HCT116 (cell line): ENCODE measurements around the gene CSGALNACT2. TPM values are rescaled to one million over a fixed set of nuclear protein-coding genes. Genes with fewer than 3 reads are reported as not detected.

Experiments
- ATAC-seq: fragments of 200-7000 bp; cut with Tn5 transposase; 2 replicates; pipeline ENCODE4 v1.9.1; 2020; ENCODE audit warnings: mild to moderate bottlenecking, moderate library complexity
- BruUV-seq: library from RNA; stranded (reverse); fragments of 400-500 nt; replicated peaks from 2 replicates; lab custom pipeline; 2021; lab: Mats Ljungman, UMichigan
- CTCF ChIA-PET: fragments of 300-600 bp; sonication (Branson Sonifier 250); formaldehyde crosslinking; loops from one replicate; lab custom pipeline; 2021; ENCODE audit warnings: antibody characterized with exemption; lab: Charles Lee
- POLR2A ChIA-PET: fragments of 300-600, 350-600 bp; sonication (Branson Sonifier 250); formaldehyde crosslinking; loops from one replicate; lab custom pipeline; 2021; ENCODE audit warnings: antibody characterized with exemption; lab: Charles Lee
- RAD21 ChIA-PET, 2 experiments: fragments of 300-600 bp; sonication (Branson Sonifier 250); formaldehyde crosslinking; loops; one replicate each; lab custom pipeline; 2023; ENCODE audit warnings: low total read pairs in 2 of 2; ENCODE audit not compliant: uncharacterized antibody in 2 of 2, unreplicated experiment in 2 of 2, low non-redundant PET in 1 of 2; lab: Charles Lee
- DNase-seq: peaks from one replicate; pipeline ENCODE4 v3.0.0-alpha.2; 2010; ENCODE audit warnings: low read depth, low spot score
- H2AFZ ChIP-seq: fragments of 200-600 bp; shearing (Covaris generic), sonication (generic); 2 replicates; pipeline ENCODE4 v1.6.1; 2017; ENCODE audit warnings: low read depth, mixed run types, mixed read lengths, antibody characterized with exemption, low read length; ENCODE audit not compliant: poor library complexity, severe bottlenecking
- H3K27ac ChIP-seq: 2 replicates; pipeline ENCODE4 v1.5.1; 2012; ENCODE audit warnings: low read depth, low read length
- H3K27me3 ChIP-seq: fragments of 200-600 bp; sonication (generic); 2 replicates; pipeline ENCODE4 v1.6.1; 2016; ENCODE audit warnings: mixed run types, low read length, mixed read lengths; ENCODE audit not compliant: insufficient read depth
- H3K36me3 ChIP-seq, 2 experiments: fragments of 200-500 bp in 1 of 2; fragments of 200-600 bp in 1 of 2; sonication (Bioruptor generic) in 1 of 2; sonication (generic) in 1 of 2; 2 replicates each; pipeline versions ENCODE4 v1.5.1 to v1.6.1; 2014 to 2016; ENCODE audit warnings: low read length in 2 of 2, inconsistent platforms in 1 of 2, mixed read lengths in 1 of 2, mixed run types in 1 of 2; ENCODE audit not compliant: insufficient read depth in 2 of 2, control insufficient read depth in 1 of 2
- H3K4me1 ChIP-seq, 2 experiments: fragments of 200-600 bp in 1 of 2; sonication (generic) in 1 of 2; 2 replicates each; pipeline versions ENCODE4 v1.5.1 to v1.6.1; 2012 to 2017; ENCODE audit warnings: low read length in 2 of 2, inconsistent platforms in 1 of 2, mild to moderate bottlenecking in 1 of 2, mixed read lengths in 1 of 2, mixed run types in 1 of 2, moderate library complexity in 1 of 2; ENCODE audit not compliant: insufficient read depth in 2 of 2, control insufficient read depth in 1 of 2
- H3K4me2 ChIP-seq: fragments of 200-600 bp; sonication (generic); 2 replicates; pipeline ENCODE4 v1.6.1; 2017; ENCODE audit warnings: mixed run types, low read length, mixed read lengths
- H3K4me3 ChIP-seq, 2 experiments: fragments of 200-600 bp in 1 of 2; sonication (generic) in 1 of 2; replicated peaks in 1 of 2; 2 replicates each; pipeline ENCODE4 v1.5.1; 2011 to 2016; ENCODE audit warnings: low read length in 2 of 2, control low read depth in 1 of 2, low read depth in 1 of 2, mild to moderate bottlenecking in 1 of 2, mixed read lengths in 1 of 2, mixed run types in 1 of 2
- H3K79me2 ChIP-seq: fragments of 200-600 bp; sonication (generic); 2 replicates; pipeline ENCODE4 v1.6.1; 2017; ENCODE audit warnings: mild to moderate bottlenecking, mixed run types, low read length, moderate library complexity, mixed read lengths; ENCODE audit not compliant: insufficient read depth
- H3K9ac ChIP-seq: fragments of 200-600 bp; sonication (generic); 2 replicates; pipeline ENCODE4 v1.6.1; 2016; ENCODE audit warnings: low read length, mixed read lengths
- H3K9me2 ChIP-seq: fragments of 200-600 bp; sonication (generic), shearing (Covaris generic); 2 replicates; pipeline ENCODE4 v1.6.1; 2017; ENCODE audit warnings: mixed run types, mild to moderate bottlenecking, moderate library complexity; ENCODE audit not compliant: insufficient read depth
- H3K9me3 ChIP-seq, 2 experiments: fragments of 200-500 bp in 1 of 2; fragments of 200-600 bp in 1 of 2; sonication (Bioruptor generic) in 1 of 2; sonication (generic) in 1 of 2; 2 replicates each; pipeline ENCODE4 v1.6.1; 2014 to 2017; ENCODE audit warnings: low read length in 2 of 2, mixed read lengths in 2 of 2, inconsistent platforms in 1 of 2, low read depth in 1 of 2, mild to moderate bottlenecking in 1 of 2, mixed run types in 1 of 2, moderate library complexity in 1 of 2; ENCODE audit not compliant: control insufficient read depth in 1 of 2, insufficient read depth in 1 of 2
- H4K20me1 ChIP-seq: fragments of 200-600 bp; sonication (generic), shearing (Covaris generic); 2 replicates; pipeline ENCODE4 v1.6.1; 2017; ENCODE audit warnings: mixed run types, mild to moderate bottlenecking, moderate library complexity; ENCODE audit not compliant: insufficient read depth
- ATF3 ChIP-seq: IDR thresholded peaks from 2 replicates; pipeline ENCODE4 v1.6.1; 2012
- CBX3 ChIP-seq: IDR thresholded peaks from 2 replicates; pipeline ENCODE4 v1.6.1; 2012; ENCODE audit warnings: low read depth
- POLR2A ChIP-seq: IDR thresholded peaks from 2 replicates; pipeline ENCODE4 v1.7.0; 2011; ENCODE audit warnings: borderline replicate concordance; ENCODE audit not compliant: insufficient read depth, insufficient read length; ENCODE audit errors: extremely low read depth
- REST ChIP-seq: IDR thresholded peaks from 2 replicates; pipeline ENCODE4 v1.6.1; 2012; ENCODE audit warnings: low read depth
- SIN3A ChIP-seq: IDR thresholded peaks from 2 replicates; pipeline ENCODE4 v1.6.1; 2012; ENCODE audit warnings: low read depth
- TCF7L2 ChIP-seq: IDR thresholded peaks from 2 replicates; pipeline ENCODE4 v1.7.0; 2011; ENCODE audit warnings: borderline replicate concordance, inconsistent platforms; ENCODE audit not compliant: insufficient read depth, insufficient read length; ENCODE audit errors: extremely low read depth
- YY1 ChIP-seq: IDR thresholded peaks from 2 replicates; pipeline ENCODE4 v1.6.1; 2011; ENCODE audit warnings: low read length, low read depth, moderate library complexity, mild to moderate bottlenecking; ENCODE audit not compliant: insufficient replicate concordance; ENCODE audit errors: extremely low read depth
- ZBTB33 ChIP-seq: IDR thresholded peaks from 2 replicates; pipeline ENCODE4 v1.6.1; 2011; ENCODE audit warnings: mild to moderate bottlenecking, low read length, moderate library complexity; ENCODE audit not compliant: insufficient replicate concordance; ENCODE audit errors: extremely low read depth
- ZFX ChIP-seq: fragments of 450-650 bp; IDR thresholded peaks from 2 replicates; pipeline ENCODE4 v1.6.1; 2017
- ZNF274 ChIP-seq: fragments of 200-500 bp; sonication (Bioruptor generic); IDR thresholded peaks from 2 replicates; pipeline ENCODE4 v1.6.1; 2014; ENCODE audit warnings: mild to moderate bottlenecking, low read depth, low read length, inconsistent platforms
- intact Hi-C: fragments of 100-400 bp; cut with micrococcal nuclease; formaldehyde crosslinking; loops from 2 replicates; pipeline ENCODE4 v1.10.0; 2022
- total RNA-seq: library from RNA; stranded (reverse); gene quantifications from one replicate; pipeline ENCODE4 v1.2.1, GENCODE V29; 2021; ENCODE audit not compliant: unreplicated experiment

Gene CSGALNACT2
- total RNA-seq, 1 experiment from 2014 or later: 9.9 TPM

GRCh38 chr10:43135064-43135463 lies 3.2 kb upstream of the CSGALNACT2 start:
- POLR2A ChIA-PET: no interaction called here
- H3K36me3 ChIP-seq: no peaks in the 10 kb centered on the region
- no peaks in the 10 kb centered on the region for H4K20me1 ChIP-seq
- RAD21 ChIA-PET: no interaction called here
- H3K79me2 ChIP-seq: peaks cover 16% of the 10 kb centered on the region
- no peak for DNase-seq
- no peak overlapping the region for H3K9ac ChIP-seq
- no peak overlapping the region for H2AFZ ChIP-seq
- H3K4me2 ChIP-seq: no peak overlapping the region
- ATAC-seq: no peak
- BruUV-seq: no TSS peak
- CTCF ChIA-PET: no interaction called here
- H3K9me2 ChIP-seq: no peaks in the 10 kb centered on the region
- intact Hi-C loops: no loop called here
- no peaks in the 10 kb centered on the region for H3K27me3 ChIP-seq
- H3K4me1 ChIP-seq: peaks cover 3 to 16% of the 10 kb centered on the region in 2 experiments; a peak in 3 of 4 replicates
- no peaks in the 10 kb centered on the region for H3K9me3 ChIP-seq
- TF ChIP-seq YY1 (no peak), ZFX (no peak), POLR2A (no peak), CBX3 (no peak), TCF7L2 (no peak), ZNF274 (no peak), ZBTB33 (no peak), SIN3A (no peak), ATF3 (no peak), REST (no peak)
- no peak overlapping the region for H3K4me3 ChIP-seq
- H3K27ac ChIP-seq: no peak overlapping the region
